T-helper 2 cell treated with Interferon-gamma antibody and Interleukin-4, amounts not matched to agents 5 μg/mL and 100 μg/mL, for 36 hours (primary cell): ENCODE data around the gene PCDHA2.
"Not testable (repeated sequence)": the region's sequence is repeated elsewhere in the genome, so short reads cannot be mapped to it uniquely, and the experiment has no call there.

Experiments used
- DNase-seq: peaks from one replicate; pipeline ENCODE4 v3.0.0; 2021; ENCODE audit warnings: low spot score
- H3K27ac Mint-ChIP-seq: one replicate; pipeline ENCODE4 v1.8.0; 2021; ENCODE audit warnings: mild to moderate bottlenecking, mixed read lengths
- H3K27me3 Mint-ChIP-seq: one replicate; pipeline ENCODE4 v1.8.0; 2021; ENCODE audit warnings: low read depth, mixed read lengths
- H3K36me3 Mint-ChIP-seq: one replicate; pipeline ENCODE4 v1.8.0; 2021; ENCODE audit warnings: low read depth, mixed read lengths
- H3K4me1 Mint-ChIP-seq: one replicate; pipeline ENCODE4 v1.8.0; 2021; ENCODE audit warnings: low read depth, mixed read lengths
- H3K4me3 Mint-ChIP-seq: one replicate; pipeline ENCODE4 v1.8.0; 2022; ENCODE audit warnings: mild to moderate bottlenecking, moderate library complexity, mixed read lengths
- H3K9me3 Mint-ChIP-seq: one replicate; pipeline ENCODE4 v1.8.0; 2021; ENCODE audit warnings: mixed read lengths

PCDHA2 gene

GRCh38 chr5:140801494-140801841 is 6.8 kb downstream of the PCDHA2 start:
- H3K9me3 Mint-ChIP-seq, result peaks cover 39% of the 10 kb centered on the region
- H3K27ac Mint-ChIP-seq, result no peak overlapping the region
- no peaks in the 10 kb centered on the region for H3K27me3 Mint-ChIP-seq
- no peaks in the 10 kb centered on the region for H3K4me1 Mint-ChIP-seq
- DNase-seq, result no peak
- H3K36me3 Mint-ChIP-seq, result no peaks in the 10 kb centered on the region
- no peak overlapping the region for H3K4me3 Mint-ChIP-seq

- DNase-seq, H3K4me3 Mint-ChIP-seq, H3K27ac Mint-ChIP-seq, H3K4me1 Mint-ChIP-seq, H3K27me3 Mint-ChIP-seq, H3K36me3 Mint-ChIP-seq: not testable (repeated sequence)
- H3K9me3 Mint-ChIP-seq, result peaks cover 40% of the 10 kb centered on the region
Observed at GRCh38 chr5:140802381-140802780, 7.7 kb downstream of the PCDHA2 start.

- DNase-seq, result no peak
- Mint-ChIP-seq H3K27ac (no peak overlapping the region), H3K9me3 (peaks cover 43% of the 10 kb centered on the region), H3K4me3 (no peak overlapping the region), H3K4me1 (no peaks in the 10 kb centered on the region), H3K36me3 (no peaks in the 10 kb centered on the region), H3K27me3 (no peaks in the 10 kb centered on the region)
Observed at GRCh38 chr5:140802781-140803271, 8.2 kb downstream of the PCDHA2 start.

- peaks cover 42% of the 10 kb centered on the region for H3K9me3 Mint-ChIP-seq
- no peaks in the 10 kb centered on the region for H3K36me3 Mint-ChIP-seq
- no peak within 1 kb of the TSS for H3K4me3 Mint-ChIP-seq
- H3K27me3 Mint-ChIP-seq, result no peaks in the 10 kb centered on the region
- no peak for DNase-seq
- no peak within 1 kb of the TSS for H3K27ac Mint-ChIP-seq
- H3K4me1 Mint-ChIP-seq, result no peaks in the 10 kb centered on the region
Observed at GRCh38 chr5:140806834-140807775, 12.5 kb downstream of the PCDHA2 start, which contains the start of gene PCDHA4. PCDHA4 (plus strand) TSS chr5:140807068.

GRCh38 chr5:140808241-140808888 is 13.7 kb downstream of the PCDHA2 start:
- H3K4me1 Mint-ChIP-seq, H3K4me3 Mint-ChIP-seq, H3K27me3 Mint-ChIP-seq, H3K27ac Mint-ChIP-seq, DNase-seq, H3K36me3 Mint-ChIP-seq: not testable (repeated sequence)
- peaks cover 53% of the 10 kb centered on the region for H3K9me3 Mint-ChIP-seq

GRCh38 chr5:140808889-140809291 is 14.2 kb downstream of the PCDHA2 start:
- Mint-ChIP-seq H3K4me3 (no peak overlapping the region), H3K27me3 (no peaks in the 10 kb centered on the region), H3K4me1 (no peaks in the 10 kb centered on the region), H3K27ac (no peak overlapping the region), H3K9me3 (peaks cover 48% of the 10 kb centered on the region), H3K36me3 (no peaks in the 10 kb centered on the region)
- no peak for DNase-seq

GRCh38 chr5:140821375-140822280 is 27.0 kb downstream of the PCDHA2 start, which contains the start of gene PCDHA5:
PCDHA5 (plus strand) TSS chr5:140821613.
- no peaks in the 10 kb centered on the region for H3K4me1 Mint-ChIP-seq
- peaks cover 18% of the 10 kb centered on the region for H3K9me3 Mint-ChIP-seq
- DNase-seq, result no peak
- H3K27me3 Mint-ChIP-seq, result no peaks in the 10 kb centered on the region
- no peak within 1 kb of the TSS for H3K4me3 Mint-ChIP-seq
- H3K36me3 Mint-ChIP-seq, result no peaks in the 10 kb centered on the region
- H3K27ac Mint-ChIP-seq, result no peak within 1 kb of the TSS

GRCh38 chr5:140822281-140822629 is 27.6 kb downstream of the PCDHA2 start:
- H3K4me3 Mint-ChIP-seq, result no peak overlapping the region
- H3K9me3 Mint-ChIP-seq, result peaks cover 25% of the 10 kb centered on the region
- no peaks in the 10 kb centered on the region for H3K27me3 Mint-ChIP-seq
- H3K27ac Mint-ChIP-seq, result no peak overlapping the region
- H3K36me3 Mint-ChIP-seq, result no peaks in the 10 kb centered on the region
- no peak for DNase-seq
- no peaks in the 10 kb centered on the region for H3K4me1 Mint-ChIP-seq

- not testable (repeated sequence) for H3K27ac Mint-ChIP-seq, H3K36me3 Mint-ChIP-seq, H3K4me3 Mint-ChIP-seq, H3K27me3 Mint-ChIP-seq, DNase-seq, H3K4me1 Mint-ChIP-seq
- peaks cover 29% of the 10 kb centered on the region for H3K9me3 Mint-ChIP-seq
Observed at GRCh38 chr5:140822969-140823368, 28.3 kb downstream of the PCDHA2 start.

- DNase-seq, result no peak
- no peak overlapping the region for H3K4me3 Mint-ChIP-seq
- H3K9me3 Mint-ChIP-seq, result peaks cover 31% of the 10 kb centered on the region
- no peaks in the 10 kb centered on the region for H3K36me3 Mint-ChIP-seq
- H3K27me3 Mint-ChIP-seq, result no peaks in the 10 kb centered on the region
- H3K4me1 Mint-ChIP-seq, result no peaks in the 10 kb centered on the region
- H3K27ac Mint-ChIP-seq, result no peak overlapping the region
Observed at GRCh38 chr5:140823475-140823874, 28.8 kb downstream of the PCDHA2 start.

GRCh38 chr5:140827704-140828361 is 33.2 kb downstream of the PCDHA2 start, which contains the start of gene PCDHA6:
PCDHA6 (plus strand) TSS chr5:140827960; CDS start chr5:140828092, 132 bp downstream.
- H3K27me3 Mint-ChIP-seq, result no peaks in the 10 kb centered on the region
- peak within 1 kb of the TSS; percentile 24 for H3K4me3 Mint-ChIP-seq
- peaks cover 36% of the 10 kb centered on the region for H3K9me3 Mint-ChIP-seq
- no peaks in the 10 kb centered on the region for H3K36me3 Mint-ChIP-seq
- H3K4me1 Mint-ChIP-seq, result no peaks in the 10 kb centered on the region
- H3K27ac Mint-ChIP-seq, result no peak within 1 kb of the TSS
- no peak for DNase-seq

GRCh38 chr5:140828362-140828737 is 33.7 kb downstream of the PCDHA2 start:
- Mint-ChIP-seq H3K27ac (no peak overlapping the region), H3K27me3 (no peaks in the 10 kb centered on the region), H3K4me3 (peak overlapping the region; percentile 24), H3K9me3 (peaks cover 39% of the 10 kb centered on the region), H3K36me3 (no peaks in the 10 kb centered on the region), H3K4me1 (no peaks in the 10 kb centered on the region)
- DNase-seq, result no peak
